Hepatocyte (in vitro differentiated cells): ENCODE measurements around the gene ATP1B2.

ENCODE experiments used
- EZH2 ChIP-seq: fragments of 200-600 bp; sonication (generic); IDR thresholded peaks from 2 replicates; pipeline ENCODE4 v1.6.1; 2016; ENCODE audit warnings: antibody characterized with exemption, mild to moderate bottlenecking, borderline replicate concordance
- TF ChIP-seq, protein P1 (sequence below): fragments of 200-600 bp; sonication (generic); IDR thresholded peaks from 2 replicates; pipeline ENCODE4 v1.5.1; 2016; ENCODE audit warnings: antibody characterized with exemption, mild to moderate bottlenecking; ENCODE audit not compliant: poor library complexity

GRCh38 chr17:7632492-7632894 lies 18.2 kb upstream of the ATP1B2 start:
- TF ChIP-seq, protein P1, sequence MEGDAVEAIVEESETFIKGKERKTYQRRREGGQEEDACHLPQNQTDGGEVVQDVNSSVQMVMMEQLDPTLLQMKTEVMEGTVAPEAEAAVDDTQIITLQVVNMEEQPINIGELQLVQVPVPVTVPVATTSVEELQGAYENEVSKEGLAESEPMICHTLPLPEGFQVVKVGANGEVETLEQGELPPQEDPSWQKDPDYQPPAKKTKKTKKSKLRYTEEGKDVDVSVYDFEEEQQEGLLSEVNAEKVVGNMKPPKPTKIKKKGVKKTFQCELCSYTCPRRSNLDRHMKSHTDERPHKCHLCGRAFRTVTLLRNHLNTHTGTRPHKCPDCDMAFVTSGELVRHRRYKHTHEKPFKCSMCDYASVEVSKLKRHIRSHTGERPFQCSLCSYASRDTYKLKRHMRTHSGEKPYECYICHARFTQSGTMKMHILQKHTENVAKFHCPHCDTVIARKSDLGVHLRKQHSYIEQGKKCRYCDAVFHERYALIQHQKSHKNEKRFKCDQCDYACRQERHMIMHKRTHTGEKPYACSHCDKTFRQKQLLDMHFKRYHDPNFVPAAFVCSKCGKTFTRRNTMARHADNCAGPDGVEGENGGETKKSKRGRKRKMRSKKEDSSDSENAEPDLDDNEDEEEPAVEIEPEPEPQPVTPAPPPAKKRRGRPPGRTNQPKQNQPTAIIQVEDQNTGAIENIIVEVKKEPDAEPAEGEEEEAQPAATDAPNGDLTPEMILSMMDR, result peak; percentile 34
- TF ChIP-seq EZH2, result no peak
